Esophagus muscularis mucosa (tissue), 4 donors: ENCODE measurements around the gene LRRC41. TPM values are rescaled to one million over a fixed set of nuclear protein-coding genes. Genes with fewer than 3 reads are reported as not detected.

Experiments used
- DNase-seq: peaks from one replicate; pipeline ENCODE4 v3.0.0-alpha.2; 2017; ENCODE audit errors: extremely low spot score
- H3K27ac ChIP-seq, 4 donors: fragments of 200-600 bp; sonication (generic); replicated peaks in 1 of 4; 1 replicate in 3 of 4; 2 replicates in 1 of 4; pipeline ENCODE4 v1.5.1; 2016 to 2019; ENCODE audit warnings: mild to moderate bottlenecking in 1 of 4
- H3K27me3 ChIP-seq, 4 donors: fragments of 200-600 bp; sonication (generic); one replicate each; pipeline versions ENCODE4 v1.5.1 to v1.6.0; 2016 to 2019
- H3K36me3 ChIP-seq, 4 donors: fragments of 200-600 bp; sonication (generic); one replicate each; pipeline ENCODE4 v1.5.1; 2016 to 2019
- H3K4me1 ChIP-seq, 4 donors: fragments of 200-600 bp; sonication (generic); one replicate each; pipeline ENCODE4 v1.5.1; 2016 to 2019
- H3K4me3 ChIP-seq, 4 donors: fragments of 200-600 bp; sonication (generic); 1 replicate in 2 of 4; 2 replicates in 2 of 4; pipeline ENCODE4 v1.5.1; 2016 to 2019; ENCODE audit warnings: mild to moderate bottlenecking in 4 of 4, moderate library complexity in 1 of 4
- H3K9me3 ChIP-seq, 4 donors: fragments of 200-600 bp; sonication (generic); 1 replicate in 3 of 4; 2 replicates in 1 of 4; pipeline ENCODE4 v1.5.1; 2016 to 2019
- EP300 ChIP-seq: sonication (generic); formaldehyde crosslinking; IDR thresholded peaks from one replicate; pipeline ENCODE4 v1.6.1; 2017; ENCODE audit warnings: antibody characterized with exemption
- POLR2A ChIP-seq: fragments of 450-650 bp; IDR thresholded peaks from one replicate; pipeline ENCODE4 v1.6.1; 2017; ENCODE audit warnings: antibody characterized with exemption, moderate library complexity, mild to moderate bottlenecking, low read depth
- POLR2AphosphoS5 ChIP-seq, 2 donors: sonication (generic); formaldehyde crosslinking; IDR thresholded peaks; one replicate each; pipeline ENCODE4 v1.6.1; 2017; ENCODE audit warnings: antibody characterized with exemption in 2 of 2
- WGBS: methylation state at CpG from one replicate; pipeline ENCODE4 v1.1.5; 2018; 5-methylcytosine and 5-hydroxymethylcytosine counted together
- intact Hi-C: fragments of 100-400 bp; cut with DNase I; formaldehyde crosslinking; loops from one replicate; pipeline ENCODE4 v1.15.1; 2023
- total RNA-seq, 4 donors: library from RNA; depleted of rRNA; stranded (reverse); fragments of >200 nt; gene quantifications; one replicate each; pipeline versions ENCODE4 v1.1.0 to v1.2.1, GENCODE V29; 2016
- TF ChIP-seq, protein P1 (sequence below), 3 experiments: fragments of 200-600 bp in 2 of 3; fragments of 450-650 bp in 1 of 3; sonication (generic) in 2 of 3; IDR thresholded peaks; one replicate each; pipeline ENCODE4 v1.5.1; 2017 to 2019; ENCODE audit warnings: antibody characterized with exemption in 3 of 3, mild to moderate bottlenecking in 2 of 3, moderate library complexity in 1 of 3

The LRRC41 gene
- total RNA-seq, 4 donors from 2014 or later, result 59.0 to 81.1 (median 75.8) TPM

DNA sequence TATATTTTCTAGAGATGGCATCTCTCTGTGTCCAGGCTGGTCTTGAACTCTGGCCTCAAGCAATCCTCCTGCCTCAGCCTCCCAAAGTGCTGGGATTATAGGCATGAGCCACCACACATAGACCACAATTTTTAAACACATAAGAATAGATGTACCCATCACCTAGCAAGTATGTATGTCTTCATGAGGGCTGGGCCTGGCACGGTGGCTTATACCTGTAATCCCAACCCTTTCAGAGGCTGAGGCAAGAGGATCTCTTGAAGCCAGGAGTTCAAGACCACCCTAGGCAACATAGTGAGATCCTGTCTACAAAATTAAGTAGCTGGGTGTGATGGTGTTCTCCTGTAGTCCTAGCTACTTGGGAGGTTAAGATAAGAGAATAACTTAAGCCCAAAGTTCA, 13.9 kb upstream of the LRRC41 start:
- Histone ChIP-seq H3K4me1 (no peaks in the 10 kb centered on the region), H3K36me3 (peaks cover 40 to 70% (median 56%) of the 10 kb centered on the region in 4 donors), H3K4me3 (no peak overlapping the region), H3K27ac (no peak overlapping the region), H3K9me3 (no peaks in the 10 kb centered on the region), H3K27me3 (no peaks in the 10 kb centered on the region)
- intact Hi-C loops, result no loop called here
- 67% methylated on average over 1 of the region's 1 CpG for WGBS
- TF ChIP-seq EP300, result no peak
- TF ChIP-seq POLR2AphosphoS5 (IDR thresholded peaks at IDR 0.05), result no peak
- TF ChIP-seq POLR2A, result no peak
- TF ChIP-seq, protein P1, sequence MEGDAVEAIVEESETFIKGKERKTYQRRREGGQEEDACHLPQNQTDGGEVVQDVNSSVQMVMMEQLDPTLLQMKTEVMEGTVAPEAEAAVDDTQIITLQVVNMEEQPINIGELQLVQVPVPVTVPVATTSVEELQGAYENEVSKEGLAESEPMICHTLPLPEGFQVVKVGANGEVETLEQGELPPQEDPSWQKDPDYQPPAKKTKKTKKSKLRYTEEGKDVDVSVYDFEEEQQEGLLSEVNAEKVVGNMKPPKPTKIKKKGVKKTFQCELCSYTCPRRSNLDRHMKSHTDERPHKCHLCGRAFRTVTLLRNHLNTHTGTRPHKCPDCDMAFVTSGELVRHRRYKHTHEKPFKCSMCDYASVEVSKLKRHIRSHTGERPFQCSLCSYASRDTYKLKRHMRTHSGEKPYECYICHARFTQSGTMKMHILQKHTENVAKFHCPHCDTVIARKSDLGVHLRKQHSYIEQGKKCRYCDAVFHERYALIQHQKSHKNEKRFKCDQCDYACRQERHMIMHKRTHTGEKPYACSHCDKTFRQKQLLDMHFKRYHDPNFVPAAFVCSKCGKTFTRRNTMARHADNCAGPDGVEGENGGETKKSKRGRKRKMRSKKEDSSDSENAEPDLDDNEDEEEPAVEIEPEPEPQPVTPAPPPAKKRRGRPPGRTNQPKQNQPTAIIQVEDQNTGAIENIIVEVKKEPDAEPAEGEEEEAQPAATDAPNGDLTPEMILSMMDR (IDR thresholded peaks at IDR 0.05), result no peak
- DNase-seq, result no peak

DNA sequence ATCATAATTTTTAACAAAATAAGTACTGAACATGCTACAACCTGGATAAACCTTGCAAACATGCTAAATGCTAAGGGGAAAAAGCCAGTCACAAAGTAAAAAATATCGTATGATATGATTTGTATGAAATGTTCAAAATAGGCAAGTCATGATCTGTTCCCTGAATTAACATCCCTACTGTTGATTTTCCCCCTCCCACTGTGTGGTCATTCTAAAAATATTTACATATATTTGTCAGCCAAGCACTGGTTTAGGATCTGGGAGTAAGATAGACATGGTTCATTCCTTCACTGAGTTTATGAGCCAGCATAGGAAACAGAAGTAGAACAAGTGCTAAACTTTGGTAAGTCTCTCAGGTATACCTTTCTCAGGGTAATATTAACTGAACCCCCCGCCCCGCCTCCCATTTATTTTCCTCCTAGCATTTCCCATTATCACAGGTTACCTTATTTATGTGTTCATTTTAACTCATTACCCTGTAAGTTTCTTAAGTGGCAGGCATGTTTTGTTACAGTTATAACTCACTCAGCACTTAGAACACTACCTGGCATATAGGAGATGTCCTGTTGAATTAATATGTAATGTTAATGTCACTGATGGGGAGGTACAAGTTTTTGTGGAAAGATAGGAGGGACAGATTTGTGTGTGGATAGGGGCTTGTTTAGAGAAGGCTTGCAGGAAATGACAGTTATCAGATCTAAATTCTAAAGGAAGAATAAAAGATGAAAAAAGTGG, 12.4 kb upstream of the LRRC41 start:
- WGBS, result 89% methylated on average over 3 of the region's 3 CpGs
- H3K4me1 ChIP-seq, result no peaks in the 10 kb centered on the region
- no peak overlapping the region for H3K4me3 ChIP-seq
- intact Hi-C loops, result no loop called here
- H3K9me3 ChIP-seq, result no peaks in the 10 kb centered on the region
- no peaks in the 10 kb centered on the region for H3K27me3 ChIP-seq
- TF ChIP-seq EP300, result no peak
- TF ChIP-seq, protein P1 (IDR thresholded peaks at IDR 0.05), result no peak
- no peak for TF ChIP-seq POLR2AphosphoS5 (IDR thresholded peaks at IDR 0.05)
- no peak for TF ChIP-seq POLR2A
- no peak overlapping the region for H3K27ac ChIP-seq
- peaks cover 54 to 85% (median 71%) of the 10 kb centered on the region in 4 donors for H3K36me3 ChIP-seq
- DNase-seq, result no peak

DNA sequence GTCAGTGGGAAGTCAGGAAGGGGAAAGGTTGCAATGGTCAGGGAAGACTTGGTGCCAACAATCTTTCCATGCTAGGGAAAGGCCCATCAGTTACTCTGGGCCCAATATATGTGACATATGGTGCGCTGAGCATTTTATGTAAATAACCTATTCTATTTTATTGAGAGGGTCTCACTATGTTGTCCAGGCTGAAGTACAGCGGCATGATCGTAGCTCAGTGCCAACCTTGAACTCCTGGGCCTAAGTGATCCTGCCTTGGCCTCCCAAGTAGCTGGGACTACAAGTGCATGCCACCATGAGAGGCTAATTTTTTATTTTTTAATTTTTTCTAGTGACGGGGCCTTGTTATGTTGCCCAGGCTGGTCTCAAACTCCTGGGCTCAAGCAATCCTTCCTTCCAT, 6.9 kb upstream of the LRRC41 start:
- no peak overlapping the region for H3K27ac ChIP-seq
- intact Hi-C loops, result no loop called here
- H3K36me3 ChIP-seq, result peaks cover 57 to 73% (median 65%) of the 10 kb centered on the region in 4 donors
- no peak for DNase-seq
- H3K27me3 ChIP-seq, result no peaks in the 10 kb centered on the region
- peaks cover 32 to 37% (median 34%) of the 10 kb centered on the region in 4 donors for H3K4me1 ChIP-seq
- H3K4me3 ChIP-seq, result no peak overlapping the region
- TF ChIP-seq, protein P1 (IDR thresholded peaks at IDR 0.05), result no peak
- TF ChIP-seq EP300, result no peak
- TF ChIP-seq POLR2AphosphoS5 (IDR thresholded peaks at IDR 0.05), result no peak
- no peak for TF ChIP-seq POLR2A
- WGBS, result 95% methylated on average over 4 of the region's 4 CpGs
- no peaks in the 10 kb centered on the region for H3K9me3 ChIP-seq

DNA sequence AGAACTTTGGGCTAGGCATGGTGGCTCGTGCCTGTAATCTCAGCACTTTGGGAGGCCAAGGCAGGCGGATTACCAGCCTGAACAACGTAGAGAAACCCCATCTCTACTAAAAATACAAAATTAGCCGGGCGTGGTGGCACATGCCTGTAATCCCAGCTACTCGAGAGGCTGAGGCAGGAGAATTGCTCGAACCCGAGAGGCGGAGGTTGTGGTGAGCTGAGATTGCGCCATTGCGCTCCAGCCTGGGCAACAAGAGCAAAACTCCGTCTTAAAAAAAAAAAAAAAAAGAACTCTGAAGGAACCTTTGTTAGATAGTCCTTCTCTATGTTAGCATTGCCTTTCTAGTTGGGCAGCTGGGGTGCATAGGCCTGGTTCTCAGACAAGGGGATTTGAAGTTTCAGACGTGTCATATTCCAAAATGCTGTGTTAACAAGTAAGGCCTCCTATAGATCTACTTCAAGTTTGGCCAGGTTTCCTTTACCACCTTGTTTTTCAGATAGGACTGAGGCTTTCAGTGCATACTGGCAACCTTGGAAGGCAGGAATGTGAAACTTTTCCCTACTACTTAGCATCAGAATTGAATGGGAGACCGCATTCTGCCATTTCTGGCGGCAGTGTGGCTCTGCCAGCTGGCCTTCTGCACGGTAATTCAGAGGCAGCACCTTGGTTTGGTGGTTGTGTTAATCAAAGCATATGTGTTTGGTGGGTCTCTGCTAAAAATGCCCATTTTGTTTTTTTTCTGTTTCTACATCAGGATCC, 6.2 kb upstream of the LRRC41 start:
- peaks cover 51 to 66% (median 57%) of the 10 kb centered on the region in 4 donors for H3K36me3 ChIP-seq
- H3K4me3 ChIP-seq, result no peak overlapping the region
- no peak for DNase-seq
- H3K4me1 ChIP-seq, result peaks cover 39 to 45% (median 42%) of the 10 kb centered on the region in 4 donors
- H3K27me3 ChIP-seq, result no peaks in the 10 kb centered on the region
- TF ChIP-seq, protein P1 (IDR thresholded peaks at IDR 0.05), result no peak
- TF ChIP-seq POLR2AphosphoS5 (IDR thresholded peaks at IDR 0.05), result no peak
- TF ChIP-seq EP300, result no peak
- TF ChIP-seq POLR2A, result no peak
- intact Hi-C loops, result no loop called here
- WGBS, result 89% methylated on average over 16 of the region's 16 CpGs
- H3K9me3 ChIP-seq, result no peaks in the 10 kb centered on the region
- no peak overlapping the region for H3K27ac ChIP-seq
